ENCODE data around the gene NACC2. TPM values are rescaled to one million over a fixed set of nuclear protein-coding genes. Genes with fewer than 3 reads are reported as not detected.

NACC2 gene
- polyA plus RNA-seq, 3 donors: 8.1 to 32.4 (median 8.7) TPM

GRCh38 chr9:136052991-136053756 lies 41.9 kb downstream of the NACC2 start:
- peaks cover 10 to 15% of the 10 kb centered on the region in 2 donors for H3K36me3 ChIP-seq (replicated peaks in 1 of 2; ENCODE audit: control insufficient read depth in 1 of 2, insufficient read depth in 2 of 2, low read length in 2 of 2)
- H2AFZ ChIP-seq (ENCODE audit: insufficient read depth, low read depth, low read length, poor library complexity, severe bottlenecking): no peak overlapping the region
- WGBS (ENCODE audit: insufficient coverage): 84% methylated on average over 14 of the region's 23 CpGs
- no peaks in the 10 kb centered on the region for H3K27me3 ChIP-seq (ENCODE audit: control insufficient read depth in 2 of 2, insufficient read depth in 2 of 2, low read length in 2 of 2)
- H3K4me1 ChIP-seq (ENCODE audit: control insufficient read depth in 1 of 2, insufficient read depth in 2 of 2, low read length in 2 of 2): peaks cover 87 to 93% of the 10 kb centered on the region in 2 donors
- TF ChIP-seq CTCF (IDR thresholded peaks at IDR 0.05): no peak
- intact Hi-C loops (cut with micrococcal nuclease): loop anchor here in 1 of 2 donors (5.0 kb wide), 1 partner anchor 34 kb away; no protein-coding TSS in a partner anchor
- peak overlapping the region; percentile 95 for H3K4me2 ChIP-seq (replicated peaks; ENCODE audit: extremely low read depth, low read length, poor library complexity, severe bottlenecking)
- H3K79me2 ChIP-seq (ENCODE audit: insufficient read depth, low read length): peaks cover 100% of the 10 kb centered on the region
- Mint-ChIP-seq H3K4me3 (peak overlapping the region; percentile 80 to 86), H3K27me3 (ENCODE audit: low read depth in 3 of 3) (peaks cover 0 to 3% (median 0%) of the 10 kb centered on the region in 3 donors), H3K4me1 (peaks cover 71% of the 10 kb centered on the region), H3K9me3 (peaks cover 0 to 2% (median 0%) of the 10 kb centered on the region in 7 donors), H3K27ac (peak overlapping the region; percentile 57 to 93 (median 89)), H3K36me3 (peaks cover 21 to 29% of the 10 kb centered on the region in 2 donors)
- H3K27ac ChIP-seq (ENCODE audit: low read depth in 1 of 2, low read length in 2 of 2): peak overlapping the region; percentile 65 to 82
- H3K4me3 ChIP-seq (replicated peaks in 1 of 3; ENCODE audit: low read depth in 2 of 3, low read length in 3 of 3): peak overlapping the region in 2 of 3 experiments; percentile 51 to 91
- H4K20me1 ChIP-seq (ENCODE audit: insufficient read depth, low read length): peaks cover 63% of the 10 kb centered on the region
- DNase-seq: no peak
- H3K9ac ChIP-seq (ENCODE audit: insufficient read depth, low read length, poor library complexity, severe bottlenecking): peak overlapping the region; percentile 86
- H3K9me3 ChIP-seq (replicated peaks in 1 of 2; ENCODE audit: control insufficient read depth in 1 of 2, insufficient read depth in 1 of 2, low read length in 2 of 2): no peaks in the 10 kb centered on the region

- WGBS (ENCODE audit: insufficient coverage): 21% methylated on average over 13 of the region's 15 CpGs
- peak overlapping the region; percentile 51 to 91 (median 66) for H3K4me3 ChIP-seq (replicated peaks in 1 of 3; ENCODE audit: low read depth in 2 of 3, low read length in 3 of 3)
- peaks cover 100% of the 10 kb centered on the region for H3K79me2 ChIP-seq (ENCODE audit: insufficient read depth, low read length)
- peak overlapping the region; percentile 80 to 86 for H3K4me3 Mint-ChIP-seq
- H3K4me1 Mint-ChIP-seq: peaks cover 74% of the 10 kb centered on the region
- H3K4me1 ChIP-seq (ENCODE audit: control insufficient read depth in 1 of 2, insufficient read depth in 2 of 2, low read length in 2 of 2): peaks cover 89 to 93% of the 10 kb centered on the region in 2 donors
- peaks cover 56% of the 10 kb centered on the region for H4K20me1 ChIP-seq (ENCODE audit: insufficient read depth, low read length)
- no peaks in the 10 kb centered on the region for H3K9me3 ChIP-seq (replicated peaks in 1 of 2; ENCODE audit: control insufficient read depth in 1 of 2, insufficient read depth in 1 of 2, low read length in 2 of 2)
- peaks cover 0 to 2% (median 0%) of the 10 kb centered on the region in 7 donors for H3K9me3 Mint-ChIP-seq
- TF ChIP-seq CTCF (IDR thresholded peaks at IDR 0.05): no peak
- H3K36me3 ChIP-seq (replicated peaks in 1 of 2; ENCODE audit: control insufficient read depth in 1 of 2, insufficient read depth in 2 of 2, low read length in 2 of 2): peaks cover 15 to 21% of the 10 kb centered on the region in 2 donors
- peak in 1 of 3 donors; percentile 7 for DNase-seq
- H3K27me3 Mint-ChIP-seq (ENCODE audit: low read depth in 3 of 3): peaks cover 0 to 3% (median 0%) of the 10 kb centered on the region in 3 donors
- peak overlapping the region; percentile 65 to 82 for H3K27ac ChIP-seq (ENCODE audit: low read depth in 1 of 2, low read length in 2 of 2)
- H3K27me3 ChIP-seq (ENCODE audit: control insufficient read depth in 2 of 2, insufficient read depth in 2 of 2, low read length in 2 of 2): no peaks in the 10 kb centered on the region
- peak overlapping the region; percentile 56 for H2AFZ ChIP-seq (ENCODE audit: insufficient read depth, low read depth, low read length, poor library complexity, severe bottlenecking)
- H3K36me3 Mint-ChIP-seq: peaks cover 24 to 31% of the 10 kb centered on the region in 2 donors
- intact Hi-C loops (cut with micrococcal nuclease): loop anchor here in 1 of 2 donors (5.0 kb wide), 1 partner anchor 35 kb away; no protein-coding TSS in a partner anchor
- peak overlapping the region; percentile 57 to 97 (median 89) for H3K27ac Mint-ChIP-seq
- peak overlapping the region; percentile 95 for H3K4me2 ChIP-seq (replicated peaks; ENCODE audit: extremely low read depth, low read length, poor library complexity, severe bottlenecking)
- H3K9ac ChIP-seq (ENCODE audit: insufficient read depth, low read length, poor library complexity, severe bottlenecking): peak overlapping the region; percentile 86
These were observed 42.6 kb downstream of the NACC2 start for GRCh38 chr9:136052472-136052880.

Measured in CD14-positive monocyte (primary cell).